HK-2 (cell line): ENCODE measurements around the gene TMED3.

ENCODE experiments used
- DNase-seq: peaks from one replicate; pipeline ENCODE4 v3.0.0-alpha.2; 2018; ENCODE audit not compliant: unreplicated experiment

Gene TMED3

DNA sequence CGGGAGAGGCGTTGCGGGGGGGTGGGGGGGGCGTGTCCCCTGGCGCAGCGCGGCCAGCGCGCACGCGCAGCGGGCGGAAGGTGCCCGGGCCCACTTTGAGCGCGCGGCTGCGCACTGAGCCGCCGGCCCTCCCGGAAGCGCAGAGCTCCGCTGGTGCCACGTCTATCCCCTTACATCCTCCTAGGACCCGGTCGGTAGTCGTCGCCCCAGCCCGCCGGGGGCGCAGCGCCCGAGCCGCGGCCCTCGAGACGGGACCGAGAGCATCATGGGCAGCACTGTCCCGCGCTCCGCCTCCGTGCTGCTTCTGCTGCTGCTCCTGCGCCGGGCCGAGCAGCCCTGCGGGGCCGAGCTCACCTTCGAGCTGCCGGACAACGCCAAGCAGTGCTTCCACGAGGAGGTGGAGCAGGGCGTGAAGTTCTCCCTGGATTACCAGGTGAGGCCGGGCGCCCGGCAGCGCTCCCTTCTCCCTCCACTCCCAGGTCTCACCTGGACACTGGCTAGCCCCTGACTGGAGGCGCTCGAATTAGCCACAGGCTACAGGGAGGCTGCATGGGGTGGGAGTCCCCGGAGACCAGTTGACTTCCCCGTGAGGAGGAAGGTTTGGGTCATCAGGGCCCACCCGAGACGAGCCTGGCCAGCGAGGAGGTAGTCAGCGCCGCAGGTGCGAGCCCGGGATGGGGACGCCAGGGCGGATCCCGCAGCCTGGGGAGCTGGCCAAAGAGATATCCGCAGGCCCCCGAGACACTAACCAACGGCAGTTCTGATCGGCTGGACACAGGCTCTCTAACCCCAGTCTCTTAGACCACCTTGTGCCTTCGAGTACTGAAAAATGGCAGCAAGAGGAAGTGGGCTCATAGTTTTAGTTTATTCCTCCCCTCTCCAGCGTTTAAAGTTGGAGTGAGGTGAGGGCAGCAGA lies at the start of gene TMED3:
TMED3 (plus strand) TSS at position 128 of the 916 bp plus-strand sequence; CDS start at position 266, 138 bp downstream.
- DNase-seq: peak; percentile 80

DNA sequence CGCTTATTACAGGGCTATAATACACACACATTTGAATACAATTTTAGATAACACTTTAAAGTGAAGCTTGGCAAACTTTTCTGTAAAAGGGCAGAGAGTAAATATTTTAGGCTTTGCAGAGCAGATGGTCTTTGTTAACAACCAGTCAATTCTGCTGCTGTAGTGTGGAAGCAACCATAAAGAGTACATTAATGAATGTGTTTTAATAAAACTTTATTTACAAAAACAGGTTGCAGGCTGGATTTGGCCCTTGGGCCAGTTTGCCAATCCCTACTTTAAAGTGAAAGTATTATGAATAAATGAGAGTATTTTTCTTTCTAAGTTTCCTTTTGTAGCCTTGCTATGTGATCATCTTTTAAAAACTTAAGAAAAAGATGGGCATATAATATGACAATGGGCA lies 49.1 kb upstream of the TMED3 start:
- no peak for DNase-seq

DNA sequence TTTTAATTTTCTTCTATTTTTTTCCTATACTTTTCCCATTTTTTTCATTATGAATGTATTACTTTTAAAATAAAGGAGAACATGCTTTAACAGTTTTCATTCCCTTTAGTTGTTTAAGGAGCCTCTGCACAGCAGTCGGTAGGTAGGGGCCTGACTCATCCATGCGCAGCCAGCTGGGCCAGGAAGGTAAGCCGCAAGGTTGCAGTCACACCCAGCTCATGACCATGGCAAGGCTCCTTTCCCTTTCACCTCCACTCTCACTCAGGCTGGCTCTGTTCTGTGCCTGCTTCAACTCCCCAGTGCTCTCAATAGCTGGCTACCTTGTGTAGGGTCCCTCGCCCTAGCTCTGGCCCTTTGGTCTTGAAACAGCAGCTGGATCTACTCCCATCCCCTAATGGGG lies 45.7 kb upstream of the TMED3 start:
- DNase-seq: no peak

DNA sequence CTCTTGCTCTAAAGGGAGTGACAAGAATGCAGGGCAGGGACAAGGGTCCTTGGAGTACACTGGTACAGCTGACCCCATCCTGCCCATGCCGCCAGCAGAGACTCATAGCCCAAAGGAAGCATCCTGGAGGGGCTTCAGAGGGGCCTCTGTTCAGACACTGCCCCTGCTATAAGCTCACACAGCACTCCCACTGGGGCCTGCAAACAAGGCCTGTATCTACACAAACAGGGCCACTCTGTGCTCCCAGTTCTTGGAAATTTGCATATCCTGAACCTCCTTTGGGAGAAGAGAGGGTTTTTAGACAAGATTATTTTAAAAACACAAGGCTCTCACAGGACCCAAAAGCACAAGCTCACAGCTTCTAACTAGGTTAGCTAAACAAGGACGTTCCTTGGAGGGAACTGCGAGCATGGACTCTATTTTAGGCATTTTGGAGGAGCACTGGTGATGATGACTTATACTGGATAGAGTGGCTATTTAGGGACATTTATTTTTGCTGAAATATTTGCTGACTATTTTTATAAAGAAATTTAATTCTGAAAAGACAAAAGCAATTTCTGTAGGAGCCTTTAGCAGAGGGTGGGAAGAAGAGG lies 44.8 kb upstream of the TMED3 start:
- DNase-seq: no peak

DNA sequence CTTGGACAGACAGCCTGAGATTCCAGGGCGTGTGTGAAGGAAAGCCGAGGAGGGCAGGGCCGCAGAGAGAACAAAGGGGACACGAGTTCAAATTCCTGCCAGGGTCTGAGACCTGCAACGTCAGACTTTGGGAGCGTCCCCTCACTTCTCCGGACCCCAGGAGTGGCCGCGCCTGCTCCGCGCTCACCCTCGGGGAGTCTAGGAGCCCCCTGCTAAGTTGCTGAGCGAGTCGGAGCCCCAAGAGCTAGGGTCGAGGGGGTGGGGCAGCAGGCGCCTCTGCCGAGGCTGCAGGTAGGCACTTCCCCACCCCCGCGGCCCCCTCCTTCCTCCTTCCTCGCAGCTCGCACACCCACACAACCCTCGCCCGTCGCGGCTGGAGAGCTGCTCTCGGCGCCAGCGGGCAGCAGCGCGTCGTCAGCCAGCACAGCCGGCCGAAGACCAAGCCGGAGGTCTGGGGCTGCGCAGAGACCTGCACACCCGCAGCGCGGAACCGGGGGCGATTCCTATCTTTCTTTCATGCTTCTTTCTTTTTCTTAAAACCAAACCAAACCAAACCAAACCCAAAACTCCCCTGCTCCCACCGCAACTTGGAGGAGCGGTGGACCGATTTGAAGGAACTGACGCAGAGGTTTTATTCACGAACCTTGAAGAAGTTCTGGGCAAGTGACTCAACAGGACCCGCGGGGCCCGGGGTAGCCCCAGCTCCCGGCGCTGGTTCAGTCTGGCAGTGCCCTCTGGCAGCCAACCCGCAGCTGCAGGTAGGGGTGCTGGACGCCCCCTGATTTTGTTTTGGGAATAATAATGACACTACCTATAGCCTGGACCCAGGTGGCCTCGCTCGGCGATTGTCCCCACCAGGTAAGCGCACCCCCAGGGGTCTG lies 28.3 kb upstream of the TMED3 start, which contains the start of gene ANKRD34C:
ANKRD34C (plus strand) TSS at position 352 of the 881 bp plus-strand sequence. CDS start 10,563 bp downstream, outside the sequence.
- DNase-seq: no peak

DNA sequence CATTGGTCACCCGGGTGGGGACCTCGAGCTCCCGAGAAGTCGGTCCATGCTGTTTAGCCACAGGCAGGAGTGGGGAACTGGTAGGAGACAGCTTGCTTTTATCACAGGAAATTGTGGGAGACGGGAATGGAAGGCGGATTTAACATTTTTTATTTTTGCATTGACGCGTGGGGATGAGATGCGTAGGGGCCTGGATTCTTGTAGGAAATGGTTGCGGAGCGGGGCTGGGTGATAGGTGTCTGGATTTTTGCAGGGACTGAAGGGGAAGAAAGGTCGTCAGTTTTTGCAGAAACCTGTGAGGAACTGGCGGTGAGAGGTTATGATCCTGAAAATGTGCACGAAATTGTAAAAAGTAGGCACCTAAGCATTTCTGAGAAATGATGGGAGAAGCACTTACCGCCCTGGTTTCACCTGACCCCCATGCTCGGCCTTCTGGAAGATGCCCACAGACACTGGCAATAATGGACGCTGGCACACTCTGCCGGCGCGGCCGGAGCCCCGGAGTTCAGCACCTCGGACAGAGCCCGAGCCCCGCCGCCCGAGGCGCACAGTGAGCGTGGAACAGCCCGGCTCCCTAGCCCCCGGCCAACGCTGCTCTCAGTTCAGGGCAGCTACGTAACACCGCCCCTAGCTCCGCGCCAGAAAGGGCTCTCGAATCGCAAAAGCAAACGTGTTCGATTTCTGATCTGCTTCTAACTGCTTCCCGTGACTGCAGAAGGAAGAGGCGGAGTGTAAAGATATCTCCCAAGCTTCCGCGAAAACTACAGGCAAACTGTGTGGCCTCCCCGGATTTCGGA lies 27.5 kb upstream of the TMED3 start:
- DNase-seq: peak; percentile 27

DNA sequence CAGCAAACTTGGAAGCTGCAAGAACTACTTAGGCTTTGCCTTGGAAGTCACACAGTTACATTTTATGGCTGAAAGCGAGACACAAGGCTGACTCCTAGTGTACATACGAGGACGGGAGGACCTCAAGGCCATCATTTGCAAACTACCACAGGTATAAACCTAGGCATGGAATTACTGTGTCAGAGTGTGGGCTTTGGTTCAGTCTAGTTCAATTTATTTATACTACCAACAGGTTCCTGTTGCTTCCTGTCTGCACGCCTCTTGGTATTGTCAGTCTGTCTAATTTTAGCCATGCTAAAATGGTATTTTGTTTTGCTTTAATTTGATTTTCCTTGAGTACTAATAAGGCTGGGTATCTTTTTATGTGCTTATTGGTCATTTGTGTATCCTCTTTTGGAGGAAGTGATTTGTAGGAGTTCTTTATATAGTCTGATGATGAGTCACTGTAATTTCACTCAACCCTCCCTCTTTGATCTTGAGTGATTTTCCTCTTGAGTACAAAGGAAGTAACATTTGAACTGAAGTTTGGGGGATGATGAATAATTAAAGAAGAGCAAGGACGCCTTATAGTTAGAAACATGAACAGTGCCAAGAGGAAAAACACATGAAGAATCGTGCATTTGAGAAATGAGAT lies 20.2 kb upstream of the TMED3 start:
- DNase-seq: no peak

DNA sequence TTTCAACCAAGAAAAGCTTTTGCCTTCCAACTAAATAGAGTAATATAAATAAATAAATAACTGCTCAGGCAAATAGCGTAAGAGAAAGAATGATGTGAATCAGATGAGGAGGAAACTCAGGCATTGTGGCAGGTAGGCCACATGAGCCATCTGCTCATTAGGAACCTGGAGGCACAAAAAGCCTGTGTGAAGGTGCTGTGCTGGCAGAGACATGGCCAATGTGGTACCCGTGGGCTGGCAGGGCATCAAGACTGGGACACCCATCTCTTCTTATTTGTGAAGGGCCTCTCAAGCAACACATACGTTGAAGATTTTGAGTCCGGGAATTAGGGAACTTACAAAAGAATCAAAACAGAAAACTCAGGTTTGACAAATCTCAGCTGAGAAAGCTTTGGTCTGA lies 18.9 kb upstream of the TMED3 start:
- DNase-seq: no peak

DNA sequence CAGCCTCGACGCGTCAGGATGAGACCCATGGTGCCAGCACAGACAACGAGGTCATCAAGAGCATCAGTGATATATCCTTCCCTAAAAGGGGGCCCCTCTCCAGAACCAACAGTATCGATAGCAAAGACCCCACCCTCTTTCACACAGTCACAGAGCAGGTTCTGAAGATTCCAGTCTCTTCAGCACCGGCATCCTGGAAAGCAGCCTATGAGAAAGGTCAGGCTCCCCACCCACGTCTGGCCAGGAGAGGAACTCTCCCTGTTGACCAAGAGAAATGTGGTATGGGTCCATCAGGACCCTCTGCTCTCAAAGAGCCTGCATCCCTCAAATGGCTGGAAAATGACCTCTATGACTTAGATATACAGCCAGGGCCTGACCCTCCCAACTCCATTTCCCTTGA lies 16.8 kb upstream of the TMED3 start:
- no peak for DNase-seq

DNA sequence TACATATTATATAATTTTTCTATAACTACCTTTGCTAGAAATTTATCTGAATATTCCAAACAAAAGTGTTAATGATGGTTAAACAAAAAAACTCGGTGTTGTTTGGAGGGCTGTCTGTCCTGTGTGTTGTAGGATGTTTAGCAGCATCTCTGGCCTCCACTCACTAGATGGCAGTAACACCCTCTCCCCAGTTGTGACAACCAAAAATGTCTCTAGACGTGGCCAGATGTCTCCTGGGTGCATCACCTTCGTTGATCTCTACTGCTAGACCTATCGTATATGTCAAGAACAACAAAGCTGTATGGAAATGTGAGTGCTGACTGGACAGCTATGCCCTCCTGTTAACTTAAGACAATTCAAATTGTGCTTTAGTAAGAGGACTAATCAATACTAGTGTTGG lies 14.3 kb upstream of the TMED3 start:
- no peak for DNase-seq

DNA sequence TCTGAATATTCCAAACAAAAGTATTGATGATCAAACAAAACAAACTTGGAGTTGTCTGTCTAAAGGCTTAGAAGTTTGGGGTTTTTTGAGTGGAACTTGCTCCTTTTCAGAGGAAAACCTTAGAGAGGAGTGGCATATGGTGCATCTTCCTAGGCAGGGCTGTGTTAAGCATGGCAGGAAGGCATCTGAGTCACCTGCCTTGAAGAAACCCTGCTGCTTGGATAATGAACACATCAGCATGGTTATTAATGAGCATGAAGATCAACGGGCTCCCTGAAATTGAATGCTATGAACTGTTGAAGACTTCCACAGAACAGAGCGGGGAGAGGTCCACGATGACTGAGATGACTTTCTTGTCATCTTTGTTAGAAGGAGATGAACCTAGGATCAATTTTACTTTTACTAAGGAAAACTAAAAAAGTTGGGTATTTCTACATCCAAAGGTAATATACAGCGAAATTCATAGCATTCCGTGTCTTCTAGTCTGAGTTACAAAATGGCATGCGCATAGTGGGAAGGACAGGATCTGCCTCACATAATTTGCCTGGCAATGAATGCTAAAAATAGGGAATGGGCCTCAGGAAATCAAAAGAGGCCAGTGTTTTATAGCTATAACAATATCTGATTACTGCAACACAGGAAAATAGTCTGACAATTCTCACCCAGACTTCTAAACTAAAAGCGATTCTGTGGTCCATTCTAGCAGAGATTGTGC lies 11.6 kb upstream of the TMED3 start:
- DNase-seq: no peak

DNA sequence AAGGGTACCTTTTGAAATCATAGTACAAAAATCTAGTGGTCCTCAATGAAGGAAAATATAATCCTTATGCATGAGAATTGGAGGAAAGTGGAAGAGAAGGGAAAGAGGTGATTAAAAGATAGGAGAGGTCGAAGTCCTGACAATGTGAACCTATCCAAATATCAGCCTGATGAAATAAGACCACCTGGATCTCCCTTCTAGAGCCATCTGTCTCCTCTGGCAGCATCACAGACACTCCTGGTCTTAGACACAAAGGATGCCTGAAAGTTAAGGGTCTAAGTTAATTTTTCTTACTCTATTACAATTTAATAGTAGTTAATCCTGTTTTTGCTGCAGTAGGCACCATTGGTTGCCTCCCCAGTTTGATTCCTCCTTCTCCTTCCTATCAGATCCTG lies 11.1 kb upstream of the TMED3 start:
- DNase-seq: no peak

DNA sequence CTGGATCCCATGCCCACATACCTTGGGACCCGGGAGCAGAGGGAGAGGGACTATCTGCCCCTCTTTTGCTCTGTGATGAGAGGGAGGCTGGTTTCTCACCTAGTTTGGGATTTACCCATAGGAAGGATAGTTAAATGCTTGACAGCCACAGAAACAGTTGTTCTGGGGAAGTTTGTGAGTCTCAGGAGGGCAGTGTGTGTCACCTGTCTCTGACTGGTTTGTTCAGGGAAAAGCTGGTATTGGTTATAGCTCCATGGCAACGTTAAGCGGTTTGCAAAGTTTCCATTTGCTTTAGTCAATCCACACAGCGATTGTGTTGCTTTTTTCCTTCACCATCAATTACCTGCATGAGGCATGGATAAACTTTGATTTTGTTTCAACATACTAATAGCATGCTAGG lies 3.7 kb upstream of the TMED3 start:
- DNase-seq: no peak

DNA sequence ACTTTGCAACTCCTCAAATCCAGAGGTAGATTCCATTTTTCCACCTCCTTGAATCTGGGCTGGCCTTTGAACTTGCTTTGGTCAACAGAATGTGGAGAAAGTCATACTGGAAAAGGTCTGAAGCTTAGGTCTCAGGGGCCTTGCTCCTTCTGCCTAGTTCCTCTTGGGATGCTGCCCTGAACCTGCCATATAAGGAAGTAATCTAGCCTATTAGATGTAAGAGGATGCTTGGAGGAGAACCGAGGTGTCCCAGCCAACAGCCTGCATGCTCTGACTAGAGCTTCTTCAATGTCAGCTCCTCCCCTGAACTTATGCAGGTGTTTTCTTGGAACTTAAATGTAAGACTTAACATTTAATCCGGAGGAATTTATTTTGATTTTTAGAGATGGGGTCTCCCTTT lies 2.0 kb upstream of the TMED3 start:
- no peak for DNase-seq

DNA sequence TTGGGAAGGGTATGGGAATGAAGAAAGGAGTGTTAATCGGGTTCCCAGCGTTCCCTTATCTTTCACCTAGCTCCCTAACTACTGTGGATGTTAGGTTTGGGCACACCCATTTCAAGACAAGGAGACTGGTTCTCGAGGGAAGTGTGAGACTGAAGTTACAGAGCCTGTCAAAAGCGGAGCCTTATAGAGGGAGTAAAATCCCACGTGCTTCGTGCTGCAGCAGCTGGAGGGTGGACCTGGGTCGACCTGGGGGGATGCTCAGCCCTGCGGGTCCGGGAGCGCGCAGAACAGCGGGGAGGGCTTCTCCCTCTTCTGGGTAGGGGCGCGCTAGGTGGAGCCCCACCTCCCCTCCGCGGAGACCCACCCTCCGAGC lies 314 bp upstream of the TMED3 start:
- no peak for DNase-seq

DNA sequence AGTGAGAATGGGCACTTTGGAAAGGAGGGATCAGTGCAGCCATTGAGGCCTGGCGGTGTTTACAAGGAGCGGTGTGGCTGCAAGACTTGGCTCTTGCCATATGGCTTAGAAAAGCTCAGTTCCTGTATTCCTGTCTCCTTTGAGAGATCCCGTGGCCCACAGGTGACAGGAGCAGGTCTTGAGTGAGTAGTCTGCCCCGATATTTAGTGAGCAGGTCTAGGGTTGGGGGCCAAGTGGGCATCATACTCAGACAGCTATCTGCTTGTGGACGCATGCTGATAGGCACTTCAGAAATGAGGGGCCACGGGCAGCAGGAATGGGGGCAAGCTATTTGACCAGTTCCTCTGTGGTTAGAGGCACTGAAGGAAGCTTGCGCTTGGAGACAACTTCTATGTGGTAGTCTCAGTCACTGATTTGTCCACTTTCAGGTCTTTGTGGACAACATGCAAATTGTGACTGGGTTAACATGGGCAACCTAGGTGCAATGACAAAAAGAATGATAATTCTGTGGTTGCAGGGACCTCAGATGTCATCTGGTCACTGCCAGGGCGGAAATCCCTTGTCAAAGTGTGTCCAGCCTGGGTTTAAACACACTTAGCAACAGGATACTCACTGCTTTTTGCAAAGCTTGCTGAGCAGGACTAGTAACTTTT lies 1.1 kb downstream of the TMED3 start:
- DNase-seq: peak; percentile 3

DNA sequence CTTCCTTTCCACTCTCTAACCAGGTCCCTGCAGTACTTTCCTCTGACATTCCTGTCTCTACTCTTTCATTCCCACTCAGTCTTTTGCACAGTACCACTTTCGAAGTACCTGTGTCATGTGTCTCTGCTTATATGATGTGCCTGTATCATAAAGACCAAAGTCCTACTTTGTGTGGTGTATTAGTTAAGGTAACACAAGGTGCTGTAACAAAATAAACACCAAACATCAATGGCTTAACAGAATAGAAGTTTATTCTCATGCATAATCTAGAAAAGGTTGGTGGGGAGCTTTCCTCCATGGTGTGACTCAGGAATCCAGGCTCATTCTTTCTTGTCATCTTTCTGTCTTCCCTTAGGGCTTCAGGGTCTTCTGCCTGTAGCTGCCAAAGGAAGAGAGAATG lies 3.3 kb downstream of the TMED3 start:
- DNase-seq: no peak

DNA sequence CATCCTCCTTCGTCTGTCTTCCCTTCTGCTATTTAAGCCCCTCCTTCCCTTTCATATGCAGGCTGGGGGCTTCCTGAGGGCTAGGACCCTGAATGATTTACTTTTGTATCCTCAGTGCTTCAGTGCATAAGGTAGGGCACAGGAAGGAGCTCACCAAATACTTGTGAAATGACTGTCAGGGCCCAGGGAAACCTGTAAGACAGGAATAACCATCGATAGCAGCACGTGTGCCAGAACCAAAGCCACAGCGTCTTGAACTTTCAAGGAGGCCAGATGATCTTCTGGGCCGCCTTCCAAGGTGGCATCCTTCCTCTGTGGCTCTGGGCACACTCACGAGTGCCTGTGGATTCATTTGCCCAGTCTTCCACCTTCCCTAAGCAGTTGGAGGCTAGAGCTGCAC lies 3.9 kb downstream of the TMED3 start:
- DNase-seq: no peak

DNA sequence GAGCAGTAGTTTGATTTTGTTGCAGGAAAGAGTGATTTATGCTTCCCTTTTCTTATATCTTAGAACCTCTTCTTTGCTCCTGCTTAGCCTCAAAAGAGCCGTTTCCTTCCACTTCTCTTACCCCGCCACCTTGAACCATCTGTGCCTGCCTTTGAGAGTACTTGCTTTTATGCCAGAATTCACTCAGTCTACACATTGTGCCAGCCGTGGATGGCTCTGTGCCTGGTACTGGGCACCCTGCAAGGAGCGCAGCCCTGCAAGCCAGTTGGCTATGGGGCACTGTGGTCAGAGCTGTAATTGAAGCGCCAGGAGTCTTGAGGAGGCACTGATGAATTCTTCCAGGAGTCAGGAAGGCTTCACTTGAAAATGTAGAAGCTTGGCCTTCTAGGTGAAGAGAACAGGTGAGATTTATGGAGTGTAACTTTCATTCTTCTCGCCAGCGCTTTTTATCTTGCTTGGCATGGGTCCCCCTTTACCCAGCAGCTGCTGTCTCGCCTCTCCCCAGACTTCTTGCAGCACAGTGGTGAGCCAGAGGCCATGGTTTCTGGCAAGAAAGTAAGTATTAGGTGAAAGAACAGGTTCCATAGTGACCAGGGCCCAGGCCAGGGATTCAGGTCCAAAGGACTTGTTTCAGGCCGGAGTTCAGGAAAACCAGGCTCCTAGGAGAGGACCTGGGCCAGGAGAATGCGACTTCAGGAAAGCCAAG lies 4.9 kb downstream of the TMED3 start:
- DNase-seq: no peak
